RWPE2 (cell line): ENCODE results near the gene NAV2.

Experiments
- ATAC-seq: fragments of 200-7000 bp; cut with Tn5 transposase; 3 replicates; pipeline ENCODE4 v1.9.1; 2021; ENCODE audit warnings: low read depth
- DNase-seq: peaks from one replicate; pipeline ENCODE4 v3.0.0-alpha.2; 2020; ENCODE audit warnings: low spot score
- H3K27ac ChIP-seq: fragments of 450-650 bp; 2 replicates; pipeline ENCODE4 v1.5.1; 2017; ENCODE audit warnings: mild to moderate bottlenecking; ENCODE audit not compliant: poor library complexity, severe bottlenecking
- H3K27me3 ChIP-seq: fragments of 250-450 bp; sonication (Bioruptor Pico); 2 replicates; pipeline ENCODE4 v1.5.1; 2021; ENCODE audit warnings: mild to moderate bottlenecking, moderate library complexity; ENCODE audit not compliant: insufficient read depth, poor library complexity, severe bottlenecking
- H3K36me3 ChIP-seq: fragments of 250-450 bp; sonication (Bioruptor Pico); 2 replicates; pipeline ENCODE4 v1.5.1; 2020; ENCODE audit warnings: low read depth, mild to moderate bottlenecking, moderate library complexity
- H3K4me1 ChIP-seq: fragments of 250-450 bp; sonication (Bioruptor Pico); 2 replicates; pipeline ENCODE4 v1.5.1; 2021; ENCODE audit warnings: mild to moderate bottlenecking, moderate library complexity; ENCODE audit not compliant: insufficient read depth, poor library complexity, severe bottlenecking
- H3K4me3 ChIP-seq: fragments of 250-450 bp; sonication (Bioruptor Pico); 2 replicates; pipeline ENCODE4 v1.5.1; 2021; ENCODE audit warnings: mild to moderate bottlenecking, moderate library complexity; ENCODE audit not compliant: severe bottlenecking
- H3K9me3 ChIP-seq: fragments of 250-450 bp; sonication (Bioruptor Pico); 2 replicates; pipeline ENCODE4 v1.5.1; 2021; ENCODE audit warnings: mild to moderate bottlenecking, moderate library complexity; ENCODE audit not compliant: severe bottlenecking
- TF ChIP-seq, protein P1 (sequence below): fragments of 450-650 bp; IDR thresholded peaks from one replicate; pipeline ENCODE4 v1.5.1; 2017; ENCODE audit warnings: mild to moderate bottlenecking, moderate library complexity; ENCODE audit not compliant: poor library complexity, severe bottlenecking

The NAV2 gene

GRCh38 chr11:19920982-19921381 is 208.3 kb downstream of the NAV2 start:
- no peak overlapping the region for H3K27ac ChIP-seq
- ATAC-seq (no peak), DNase-seq (no peak)
- no peak overlapping the region for H3K4me3 ChIP-seq
- TF ChIP-seq, protein P1, sequence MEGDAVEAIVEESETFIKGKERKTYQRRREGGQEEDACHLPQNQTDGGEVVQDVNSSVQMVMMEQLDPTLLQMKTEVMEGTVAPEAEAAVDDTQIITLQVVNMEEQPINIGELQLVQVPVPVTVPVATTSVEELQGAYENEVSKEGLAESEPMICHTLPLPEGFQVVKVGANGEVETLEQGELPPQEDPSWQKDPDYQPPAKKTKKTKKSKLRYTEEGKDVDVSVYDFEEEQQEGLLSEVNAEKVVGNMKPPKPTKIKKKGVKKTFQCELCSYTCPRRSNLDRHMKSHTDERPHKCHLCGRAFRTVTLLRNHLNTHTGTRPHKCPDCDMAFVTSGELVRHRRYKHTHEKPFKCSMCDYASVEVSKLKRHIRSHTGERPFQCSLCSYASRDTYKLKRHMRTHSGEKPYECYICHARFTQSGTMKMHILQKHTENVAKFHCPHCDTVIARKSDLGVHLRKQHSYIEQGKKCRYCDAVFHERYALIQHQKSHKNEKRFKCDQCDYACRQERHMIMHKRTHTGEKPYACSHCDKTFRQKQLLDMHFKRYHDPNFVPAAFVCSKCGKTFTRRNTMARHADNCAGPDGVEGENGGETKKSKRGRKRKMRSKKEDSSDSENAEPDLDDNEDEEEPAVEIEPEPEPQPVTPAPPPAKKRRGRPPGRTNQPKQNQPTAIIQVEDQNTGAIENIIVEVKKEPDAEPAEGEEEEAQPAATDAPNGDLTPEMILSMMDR = no peak
- H3K36me3 ChIP-seq = no peaks in the 10 kb centered on the region
- H3K27me3 ChIP-seq = no peaks in the 10 kb centered on the region
- H3K4me1 ChIP-seq = peaks cover 17% of the 10 kb centered on the region
- H3K9me3 ChIP-seq = no peaks in the 10 kb centered on the region

- TF ChIP-seq, protein P1 = no peak
- H3K27ac ChIP-seq = no peak overlapping the region
- H3K4me1 ChIP-seq = peaks cover 17% of the 10 kb centered on the region
These were observed 209.5 kb downstream of the NAV2 start for GRCh38 chr11:19921976-19922688.

GRCh38 chr11:19922689-19923035 is 210.0 kb downstream of the NAV2 start:
- Histone ChIP-seq H3K9me3 (no peaks in the 10 kb centered on the region), H3K36me3 (no peaks in the 10 kb centered on the region), H3K27me3 (no peaks in the 10 kb centered on the region), H3K4me1 (peaks cover 17% of the 10 kb centered on the region), H3K4me3 (no peak overlapping the region), H3K27ac (no peak overlapping the region)
- DNase-seq = no peak
- TF ChIP-seq, protein P1 = no peak
- no peak for ATAC-seq

More at GRCh38 chr11:19921976-19922688, 209.5 kb downstream of the NAV2 start:
- Histone ChIP-seq H3K36me3 (no peaks in the 10 kb centered on the region), H3K4me3 (no peak overlapping the region), H3K27me3 (no peaks in the 10 kb centered on the region), H3K9me3 (no peaks in the 10 kb centered on the region)
- ATAC-seq (no peak), DNase-seq (no peak)

- Histone ChIP-seq H3K9me3 (no peaks in the 10 kb centered on the region), H3K27ac (no peak overlapping the region), H3K36me3 (no peaks in the 10 kb centered on the region), H3K4me3 (no peak overlapping the region), H3K4me1 (peaks cover 12% of the 10 kb centered on the region), H3K27me3 (no peaks in the 10 kb centered on the region)
- ATAC-seq = no peak
- no peak for DNase-seq
- TF ChIP-seq, protein P1 = no peak
These were observed 211.0 kb downstream of the NAV2 start for GRCh38 chr11:19923626-19924025.

DNA sequence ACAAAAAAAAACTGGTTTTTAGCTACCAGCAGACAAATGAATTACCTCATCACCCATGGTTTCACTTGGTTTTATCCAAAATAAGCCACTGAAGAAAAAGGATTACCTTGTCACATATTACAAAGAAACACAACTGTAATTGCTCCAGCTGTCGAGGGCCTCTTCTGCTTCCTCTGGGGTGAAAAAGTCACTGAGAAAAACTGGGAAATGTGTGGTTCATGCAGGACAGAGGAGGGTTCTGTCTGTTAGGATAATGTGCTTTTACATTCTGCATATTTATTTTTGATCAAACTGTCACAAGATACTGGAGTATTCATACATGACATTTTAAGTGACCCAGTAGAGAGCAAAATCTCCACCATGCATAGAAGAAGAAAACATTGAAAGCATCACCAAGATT is 211.7 kb downstream of the NAV2 start:
- no peak for DNase-seq
- no peaks in the 10 kb centered on the region for H3K36me3 ChIP-seq
- TF ChIP-seq, protein P1 = no peak
- peaks cover 5% of the 10 kb centered on the region for H3K4me1 ChIP-seq
- no peak for ATAC-seq
- no peaks in the 10 kb centered on the region for H3K27me3 ChIP-seq
- H3K27ac ChIP-seq = no peak overlapping the region
- no peaks in the 10 kb centered on the region for H3K9me3 ChIP-seq
- no peak overlapping the region for H3K4me3 ChIP-seq
